ENCODE results near the gene FAM53B.

The FAM53B gene

DNA sequence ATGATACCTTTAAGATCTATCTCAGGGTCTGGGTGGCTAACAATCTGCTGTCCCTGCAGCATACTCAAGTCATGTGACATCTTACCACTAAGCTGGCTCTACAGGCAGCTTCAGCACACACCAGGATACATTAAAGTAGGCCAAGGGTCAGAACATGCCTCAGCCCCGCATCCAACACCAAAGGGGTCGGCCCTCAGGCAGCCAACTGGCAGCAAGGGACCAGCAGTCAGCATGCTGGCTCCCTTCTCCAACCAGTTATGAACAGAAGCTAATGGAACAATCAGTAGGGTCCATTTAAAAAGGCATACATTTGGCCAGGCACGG, 37.1 kb downstream of the FAM53B start:
- no peak for DNase-seq

DNA sequence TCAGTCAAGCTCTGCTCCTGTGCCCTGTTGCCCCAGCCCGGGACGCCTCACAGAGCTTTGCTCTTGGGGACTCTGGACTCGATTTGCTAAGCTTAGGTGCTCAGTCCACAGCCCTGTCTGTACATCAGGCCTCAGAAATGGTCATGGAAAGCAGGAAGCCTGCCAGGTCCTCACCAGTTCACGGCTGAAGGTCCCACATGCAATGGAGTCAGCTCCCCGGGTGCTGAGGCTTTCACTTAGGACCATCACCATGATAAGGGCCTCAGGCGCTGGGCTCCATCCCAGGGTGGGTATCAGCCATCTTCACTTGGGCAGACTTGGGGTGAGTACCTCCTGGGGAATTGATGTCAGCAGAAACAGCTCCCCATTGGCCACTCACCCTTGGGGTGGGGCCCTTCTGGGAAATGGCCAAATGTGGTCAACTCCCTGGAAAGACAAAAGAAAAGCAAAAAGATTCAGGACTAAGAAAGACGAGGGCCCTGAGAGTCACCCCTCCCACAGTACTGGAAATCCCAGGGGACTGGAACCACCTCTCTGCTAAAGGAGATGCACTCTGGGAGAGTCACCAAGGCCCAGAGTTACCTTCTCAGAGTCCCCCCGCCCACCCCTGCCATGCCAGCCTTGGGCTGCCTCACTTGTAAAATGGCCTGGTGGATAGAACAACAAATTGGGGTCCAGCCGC, 37.6 kb downstream of the FAM53B start:
- no peak for DNase-seq

DNA sequence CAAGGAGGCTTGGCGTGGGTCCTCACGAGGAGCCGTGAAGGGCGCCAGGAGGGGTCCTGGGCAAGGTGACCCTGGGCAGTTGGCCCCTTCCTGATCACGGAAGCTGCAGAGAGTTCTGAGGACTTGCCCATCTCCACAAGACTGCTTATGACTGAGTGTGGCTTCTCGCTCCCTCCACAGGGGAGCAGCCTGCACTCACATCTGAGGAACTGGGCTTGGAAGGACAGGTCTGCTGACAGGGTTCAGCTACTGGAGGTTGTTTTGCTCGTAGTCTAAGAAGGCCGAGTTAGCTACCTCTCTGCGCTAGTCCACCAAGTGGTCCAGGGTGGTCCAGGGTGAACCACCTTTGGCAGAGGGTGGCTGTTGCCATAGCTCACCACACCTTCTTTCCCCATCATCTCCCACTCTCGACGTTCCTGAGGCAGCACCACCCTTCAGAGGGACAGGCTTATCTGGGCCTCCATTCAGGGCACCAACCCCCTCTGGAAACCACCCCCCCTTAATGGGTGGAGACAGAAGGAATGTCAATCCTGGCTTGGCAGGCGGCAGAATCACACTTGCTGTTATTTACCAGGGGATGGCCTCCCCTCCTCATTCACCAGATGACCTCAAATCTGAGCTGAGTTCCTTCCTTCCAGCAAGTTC, 38.2 kb downstream of the FAM53B start:
- DNase-seq: no peak

DNA sequence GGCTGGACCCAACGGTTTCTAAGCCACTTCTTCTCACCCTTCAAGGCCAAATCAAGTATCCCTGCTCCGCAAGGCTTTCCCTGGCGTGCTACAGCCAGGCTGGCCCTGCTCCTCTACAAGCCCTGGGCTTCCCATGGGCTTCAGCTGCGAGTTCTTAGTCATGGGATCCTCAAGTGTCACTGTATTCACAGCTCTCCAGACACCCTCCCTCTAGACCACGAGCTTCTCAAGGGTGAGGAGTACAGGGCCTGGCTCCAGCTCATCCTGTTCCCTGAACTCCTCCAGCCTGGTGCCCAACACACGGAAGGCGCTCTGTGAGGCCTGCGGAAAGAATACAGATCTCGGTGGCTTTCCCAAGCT, 38.8 kb downstream of the FAM53B start:
- no peak for DNase-seq

DNA sequence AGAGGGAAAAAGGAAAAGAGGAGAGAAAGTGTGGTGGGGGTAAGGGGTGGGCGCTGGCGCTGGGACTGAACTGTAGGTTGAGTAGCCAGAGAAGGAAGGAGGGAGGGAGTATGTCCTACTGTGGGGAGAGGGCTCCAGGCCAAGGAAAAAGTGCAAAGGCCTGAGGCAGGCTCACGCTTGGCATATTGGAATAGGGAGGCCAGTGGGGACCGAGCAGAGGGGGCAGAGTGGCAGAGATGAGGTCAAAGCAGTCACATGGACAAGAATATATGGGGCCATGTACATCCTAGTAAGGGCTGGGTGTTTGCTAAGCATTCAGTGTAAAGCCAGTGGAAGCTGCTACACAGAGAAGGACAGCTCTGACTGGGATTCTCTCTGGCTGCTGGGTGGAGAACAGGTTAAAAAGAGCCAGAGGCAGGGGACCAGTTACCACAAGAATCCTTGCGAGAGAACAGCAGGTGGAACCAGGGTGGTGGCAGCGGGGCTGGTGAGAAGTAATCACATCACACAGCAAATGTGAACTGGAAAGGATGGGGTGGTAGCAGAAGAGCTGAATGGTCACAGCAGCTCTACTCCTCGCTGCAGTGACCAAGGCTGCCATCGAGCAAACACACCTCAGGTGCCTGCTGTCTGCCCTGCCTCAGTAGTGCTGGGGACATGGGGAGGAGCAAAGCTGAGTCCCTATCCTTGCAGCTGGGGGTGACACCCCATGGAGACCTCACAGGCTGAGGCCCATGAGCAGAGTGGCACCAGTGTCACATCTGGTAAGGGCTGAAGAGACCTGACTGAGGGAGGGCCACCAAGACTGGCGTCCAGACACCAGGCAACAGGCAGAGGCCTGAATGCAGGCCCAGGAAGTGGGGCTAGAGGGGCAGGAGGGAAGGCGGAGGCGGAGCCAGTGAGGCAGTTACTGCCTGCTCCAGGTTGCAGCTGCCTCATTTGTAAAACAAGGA, 39.5 kb downstream of the FAM53B start:
- DNase-seq: no peak

DNA sequence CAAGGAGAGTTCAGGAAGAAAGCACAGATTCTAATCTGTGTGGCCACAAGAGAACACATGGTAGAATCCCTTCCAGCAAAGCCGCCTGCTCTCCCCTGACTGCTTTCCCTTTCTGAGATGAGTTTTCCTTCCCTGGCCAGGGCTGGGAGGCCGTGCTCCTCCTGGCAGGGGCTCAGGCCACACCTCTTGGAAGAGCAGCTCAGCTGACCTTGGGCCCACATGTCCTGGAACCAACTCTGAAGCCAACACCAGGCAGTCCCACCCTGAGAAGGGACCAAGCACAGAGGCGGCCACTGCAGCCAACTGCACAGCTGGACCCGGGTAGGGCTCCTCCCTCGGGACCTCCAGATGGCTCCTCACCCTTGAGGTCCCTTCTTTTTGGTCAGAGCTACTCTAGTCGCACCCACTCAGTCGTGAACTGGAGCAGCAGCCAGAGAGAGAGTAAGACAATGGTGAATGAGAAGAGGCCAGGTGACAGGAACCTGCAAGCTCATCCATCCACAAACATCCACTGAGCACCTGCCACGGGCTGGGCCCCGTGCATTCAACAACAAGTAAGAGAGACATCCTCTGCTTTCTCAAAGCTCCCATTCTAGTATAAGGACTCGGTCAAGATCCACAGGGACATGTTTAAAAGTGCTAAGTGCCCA, 40.3 kb downstream of the FAM53B start:
- no peak for DNase-seq

DNA sequence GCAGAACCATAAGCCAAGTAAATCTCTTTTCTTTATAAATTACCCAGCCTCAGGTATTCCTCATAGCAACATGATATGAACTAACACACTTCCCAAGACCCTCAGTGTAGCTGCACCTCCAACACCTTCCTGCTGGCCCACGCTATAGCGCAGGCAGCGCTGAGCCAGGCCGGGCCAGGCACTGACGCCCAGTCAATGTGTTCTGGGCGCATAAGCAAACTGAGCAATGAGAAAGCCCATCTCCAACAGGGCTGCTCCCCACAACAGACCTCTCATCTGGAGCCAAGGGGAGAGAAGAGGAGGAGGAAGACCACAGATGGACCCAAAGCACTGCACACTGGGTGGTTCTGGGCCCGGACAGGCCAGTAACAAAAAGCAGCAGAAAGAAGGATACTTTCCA, 40.8 kb downstream of the FAM53B start:
- no peak for DNase-seq

DNA sequence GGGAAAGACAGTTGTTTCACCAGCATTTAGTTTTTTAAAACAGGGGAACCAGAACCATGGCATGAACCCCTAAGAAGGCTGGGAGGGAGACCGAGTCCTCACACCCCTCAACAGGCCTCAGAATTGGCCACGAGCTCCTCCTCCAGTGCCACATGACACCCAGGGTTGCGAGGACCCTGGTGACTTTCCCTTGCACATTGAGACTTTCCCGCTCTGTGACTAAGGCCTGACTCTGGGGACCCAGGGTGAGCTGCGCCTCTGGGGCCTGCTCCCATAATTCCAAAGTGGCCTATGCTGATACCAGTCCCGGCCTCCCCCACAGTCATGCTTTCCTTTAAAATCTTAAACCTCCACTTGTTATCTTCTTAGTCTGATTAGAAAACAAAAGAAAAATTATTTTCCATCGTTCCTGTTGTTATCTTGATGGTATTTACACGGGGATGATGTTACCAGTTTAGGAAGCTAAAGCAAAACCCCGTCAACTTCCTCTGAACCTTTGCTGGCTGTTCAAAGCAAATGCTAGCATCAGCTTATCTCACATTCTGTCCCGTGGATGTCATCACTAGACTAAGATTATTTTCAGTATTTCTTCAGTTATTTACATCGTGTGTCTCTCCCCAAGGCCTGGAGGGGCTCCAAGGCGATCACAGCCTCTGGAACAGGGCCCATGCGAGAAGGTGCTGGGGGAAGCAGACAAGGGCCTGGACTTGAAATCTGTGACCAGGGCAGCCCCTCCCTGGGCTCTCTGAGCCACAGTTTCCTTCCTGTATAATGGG, 42.1 kb downstream of the FAM53B start:
- DNase-seq: no peak

DNA sequence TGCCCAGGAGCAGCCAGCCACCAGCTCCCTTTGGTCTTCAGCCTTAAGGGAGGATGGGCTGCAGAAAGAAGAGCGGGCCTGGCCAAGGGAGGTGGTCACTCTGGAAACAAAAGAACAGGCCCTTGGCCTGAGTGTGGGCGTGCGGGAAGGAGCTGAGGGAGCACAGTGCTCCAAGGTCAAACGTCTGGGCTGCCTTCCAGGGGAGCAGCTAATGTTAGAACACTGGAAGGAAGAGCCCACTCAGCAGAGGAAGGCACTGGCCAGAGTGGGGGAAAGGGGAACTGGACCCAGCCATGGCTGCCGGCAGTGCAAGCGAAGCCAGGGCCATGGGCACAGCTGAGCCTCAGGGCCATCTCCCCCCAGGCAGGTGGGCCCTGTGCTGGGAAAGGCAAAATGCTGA, 42.7 kb downstream of the FAM53B start:
- DNase-seq: no peak

DNA sequence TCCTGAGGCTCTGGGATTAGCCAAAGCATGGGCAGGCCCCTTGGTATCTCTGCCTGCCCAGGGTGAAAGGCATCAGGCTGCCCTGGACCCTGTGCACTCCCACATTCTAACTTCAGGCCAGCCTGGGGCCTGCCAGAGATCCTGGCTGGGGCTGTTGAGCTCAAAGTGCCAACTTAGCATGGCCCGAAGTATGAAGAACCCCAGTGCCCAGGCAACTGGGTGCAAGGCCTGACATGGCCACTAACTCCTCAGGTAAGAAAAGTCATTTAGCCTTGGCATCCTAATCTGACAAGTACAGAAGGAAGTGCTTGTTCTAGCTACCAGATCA, 43.2 kb downstream of the FAM53B start:
- no peak for DNase-seq

DNA sequence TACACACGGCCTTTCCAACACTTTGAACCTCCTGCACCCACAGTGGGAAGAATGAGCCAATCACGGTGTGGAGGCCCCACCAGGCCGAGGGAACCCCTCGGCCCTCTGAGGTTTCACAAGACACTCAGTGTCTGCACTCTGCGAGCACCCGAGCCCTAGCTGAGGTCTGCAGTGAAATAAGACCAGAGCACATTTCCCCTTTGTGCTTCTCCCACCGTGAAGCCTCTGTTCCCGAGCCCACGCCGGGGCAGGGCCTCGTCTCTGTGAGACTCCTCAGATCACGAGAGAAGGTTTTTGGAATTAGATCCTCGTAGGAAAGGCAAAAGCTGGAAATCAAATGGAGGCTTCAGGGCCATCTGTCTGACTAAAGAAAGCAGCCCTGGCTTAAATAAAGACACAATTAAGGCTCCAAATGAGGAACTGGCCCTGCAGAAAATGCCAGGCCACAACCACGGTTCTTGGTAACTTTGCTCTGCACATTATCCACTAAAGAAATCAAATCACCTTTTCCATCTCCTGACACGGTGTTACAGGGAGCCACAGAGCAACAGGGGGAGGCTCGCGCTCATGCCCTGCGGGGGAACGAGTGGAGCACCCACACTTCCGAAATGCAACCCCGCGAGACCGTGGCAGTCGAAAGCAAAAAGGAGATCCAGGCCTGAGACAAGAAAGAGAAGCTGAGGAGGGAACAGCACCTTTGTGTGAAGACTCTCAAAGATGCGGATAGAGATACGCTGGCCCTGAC, 43.7 kb downstream of the FAM53B start:
- no peak for DNase-seq

DNA sequence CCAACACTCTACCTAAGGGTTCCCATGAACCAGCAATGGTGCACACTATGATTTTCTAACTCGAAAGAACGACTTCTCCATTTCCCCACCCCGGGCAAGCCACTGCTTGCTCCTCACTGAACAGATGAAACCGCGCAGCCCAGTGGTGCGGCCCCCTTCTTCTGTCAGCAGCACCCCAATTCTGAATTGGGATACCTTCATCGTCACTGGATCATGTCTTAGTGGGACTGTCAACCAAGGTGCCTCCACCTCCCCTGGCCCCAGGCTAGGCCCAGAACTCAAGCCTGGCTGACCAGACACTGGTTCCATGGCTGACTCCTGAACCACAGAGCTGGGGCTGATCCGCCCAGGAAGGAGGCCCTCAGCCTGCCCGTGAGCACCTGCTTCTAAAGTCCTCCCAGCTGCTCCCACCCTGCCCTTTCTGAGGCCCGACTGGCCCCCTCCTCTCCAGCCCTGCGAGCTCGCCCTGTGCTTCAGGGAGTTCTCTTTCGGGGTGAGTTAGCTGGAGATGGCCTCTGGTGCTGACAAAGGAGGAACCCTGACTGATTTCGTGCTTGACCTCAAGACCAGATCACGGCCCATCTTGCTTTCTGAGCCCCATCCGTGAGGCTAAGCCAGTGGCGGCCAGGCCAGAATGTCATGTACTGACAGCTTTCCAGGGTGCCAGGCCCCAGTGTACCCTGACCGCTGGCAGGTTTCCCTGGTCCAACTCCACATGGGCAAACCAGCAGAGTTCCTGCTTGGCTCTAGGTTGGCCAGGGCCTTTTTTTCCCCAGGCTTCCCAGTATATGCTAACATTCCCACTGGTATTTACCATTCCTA, 44.5 kb downstream of the FAM53B start:
- DNase-seq: no peak

DNA sequence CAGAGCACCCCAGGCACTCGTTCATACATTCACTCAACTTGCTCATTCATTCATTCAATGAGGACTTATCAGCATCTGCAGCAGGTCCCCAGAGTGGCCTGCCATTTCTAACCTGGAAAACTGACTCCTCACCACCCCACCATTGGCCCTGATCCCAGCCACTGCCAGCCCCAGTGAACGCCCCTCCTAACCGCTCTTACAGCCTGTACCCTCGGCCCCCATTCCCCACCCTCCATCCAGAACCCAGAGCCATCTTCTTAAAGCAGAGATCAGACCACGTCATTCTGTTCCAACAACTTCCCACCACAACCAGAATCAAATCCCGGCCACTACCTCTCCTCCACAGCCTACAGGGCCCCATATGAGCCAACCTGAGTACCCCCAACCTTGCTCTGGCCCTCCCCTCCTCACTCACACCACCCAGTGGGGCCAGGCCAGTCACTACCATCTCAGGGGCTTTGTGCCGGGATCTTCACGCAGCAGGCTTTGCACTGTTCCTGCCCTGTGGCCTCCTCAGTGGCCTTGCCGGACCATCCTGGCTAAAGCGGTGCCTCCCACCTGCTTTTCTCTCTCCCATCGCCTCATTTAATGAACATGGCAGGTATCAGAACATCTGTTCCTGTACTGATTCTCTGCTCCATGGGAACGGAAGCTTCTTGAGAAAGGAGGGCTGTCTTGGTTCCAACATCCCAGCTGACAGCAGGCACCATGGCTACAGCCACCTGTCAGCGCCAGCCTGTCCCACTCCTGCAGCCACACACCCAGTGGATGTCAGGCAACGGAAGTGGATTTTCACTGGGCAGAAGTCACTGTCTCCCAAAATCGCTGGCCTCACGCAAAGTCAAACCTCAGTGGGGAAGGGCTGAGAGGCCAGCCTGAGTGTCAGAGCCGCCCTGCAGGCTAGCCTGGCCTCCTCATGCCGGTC, 45.4 kb downstream of the FAM53B start:
- DNase-seq: no peak

DNA sequence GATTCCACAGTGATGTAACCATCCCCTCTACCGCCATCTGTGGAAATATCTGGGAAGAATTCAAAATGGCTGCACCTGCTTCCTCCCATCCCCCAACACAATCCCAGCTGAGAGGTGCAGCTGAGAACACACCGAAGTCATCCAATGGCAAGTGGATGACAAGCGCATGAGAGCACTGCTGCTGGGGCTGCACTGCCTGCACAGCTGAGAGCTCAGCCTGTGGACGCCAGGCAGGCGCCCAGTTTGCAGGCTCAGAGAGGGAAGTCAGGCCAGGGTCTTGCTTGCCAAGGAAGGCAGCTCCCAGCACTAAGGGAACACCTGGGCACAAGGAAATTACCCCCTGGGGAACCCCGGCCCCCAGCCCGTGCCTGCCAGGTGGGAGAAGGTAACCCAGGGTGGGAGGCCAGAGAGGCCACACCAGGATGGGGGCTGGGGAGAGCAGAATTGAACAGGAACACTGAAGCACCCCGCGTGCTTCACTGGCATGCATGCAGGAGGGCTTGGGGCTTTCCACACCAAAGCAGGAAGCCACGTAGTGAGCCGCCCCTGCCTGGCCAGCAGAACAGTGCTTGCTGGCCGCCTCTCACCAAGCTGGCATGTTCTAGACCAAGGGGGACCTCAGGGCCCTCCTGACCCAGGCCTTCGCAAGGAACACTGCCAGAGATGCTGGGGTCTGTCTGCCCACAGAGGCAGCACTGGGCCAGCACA, 46.2 kb downstream of the FAM53B start:
- no peak for DNase-seq

DNA sequence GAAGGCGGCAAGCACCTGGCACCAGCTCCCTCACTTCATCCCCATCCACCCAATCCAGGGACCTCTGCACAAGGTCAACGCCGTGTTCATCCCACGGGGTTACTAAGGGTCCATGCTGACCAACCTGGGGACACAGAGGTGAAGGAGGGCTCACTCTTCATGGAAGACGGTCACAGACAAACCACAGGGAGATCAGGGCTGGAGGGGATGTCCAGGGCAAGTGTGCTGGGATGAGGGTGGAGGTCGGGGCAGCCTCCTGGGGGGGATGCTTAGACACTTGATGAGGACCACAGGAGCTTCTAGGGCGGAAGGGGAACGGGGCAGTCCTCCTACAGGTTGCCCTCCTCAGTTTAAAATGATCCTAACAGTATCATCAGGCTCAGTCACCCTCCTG, 46.7 kb downstream of the FAM53B start:
- DNase-seq: no peak

DNA sequence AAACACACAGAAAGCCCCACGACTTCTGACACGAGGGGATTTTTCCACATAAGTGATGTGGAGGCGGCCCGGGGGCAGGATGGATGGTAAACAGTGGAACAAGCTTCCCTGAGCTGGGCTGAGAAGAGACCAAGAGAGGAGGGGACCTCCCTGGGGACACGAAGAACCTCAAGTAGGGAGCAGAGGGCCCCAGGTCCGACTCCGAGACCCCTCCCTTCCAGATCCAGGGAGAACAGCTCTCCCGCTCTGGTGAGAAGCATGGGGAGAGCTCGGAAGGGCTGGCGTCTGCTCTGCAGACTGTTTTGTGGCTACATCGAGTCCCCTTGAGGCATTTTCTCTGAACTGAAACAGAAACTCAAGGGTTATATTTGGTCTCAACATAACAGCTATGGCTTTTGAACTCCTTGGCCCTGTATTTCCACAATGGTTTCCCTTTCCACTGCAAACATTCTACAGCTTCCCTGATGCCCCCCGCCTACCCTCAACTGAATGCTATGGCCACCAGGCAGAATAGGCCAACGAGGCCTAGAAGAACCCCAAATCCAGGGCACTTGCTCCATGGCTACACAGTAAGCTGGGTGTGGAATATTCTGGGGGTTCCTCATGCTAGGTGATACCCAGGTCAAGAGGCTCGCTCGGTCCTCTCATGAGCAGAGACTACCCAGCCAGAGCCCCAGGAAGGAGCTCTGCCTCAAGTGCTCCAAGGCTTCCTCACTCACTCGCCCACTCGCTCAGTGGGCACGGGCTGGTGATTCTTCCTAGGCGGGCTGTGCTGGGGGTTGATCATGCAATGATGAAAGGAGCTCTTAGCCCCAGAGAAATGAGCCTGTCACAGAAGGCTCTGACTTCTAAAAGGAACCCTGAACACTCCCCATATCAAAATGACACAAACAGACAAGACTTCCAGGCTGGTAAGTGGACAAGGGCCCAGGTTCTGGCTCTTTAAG, 47.5 kb downstream of the FAM53B start:
- DNase-seq: no peak

DNA sequence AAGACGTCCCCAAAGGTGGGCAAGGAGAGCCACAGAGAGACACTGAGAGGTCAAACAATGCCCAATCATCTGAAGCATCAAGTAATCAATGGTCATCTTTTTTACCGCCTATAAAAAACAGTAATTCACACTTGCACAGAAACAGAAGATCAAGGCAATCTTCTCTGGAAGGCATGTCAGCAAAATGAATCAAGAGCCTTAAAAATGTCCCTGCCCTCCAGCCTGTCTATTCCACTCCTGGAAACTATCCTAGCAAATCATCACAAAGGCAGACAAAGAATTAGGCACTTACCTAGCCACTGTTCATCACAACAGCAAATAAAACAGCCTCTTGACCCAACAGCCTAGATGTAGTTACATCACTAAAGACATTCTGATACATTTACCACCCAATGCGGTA, 48.9 kb downstream of the FAM53B start:
- DNase-seq: no peak
